Measurements from ENCODE around the gene IL33.

GRCh38 chr9:6229186-6229585 lies 13.6 kb downstream of the IL33 start:
- TF ChIP-seq, protein P1, sequence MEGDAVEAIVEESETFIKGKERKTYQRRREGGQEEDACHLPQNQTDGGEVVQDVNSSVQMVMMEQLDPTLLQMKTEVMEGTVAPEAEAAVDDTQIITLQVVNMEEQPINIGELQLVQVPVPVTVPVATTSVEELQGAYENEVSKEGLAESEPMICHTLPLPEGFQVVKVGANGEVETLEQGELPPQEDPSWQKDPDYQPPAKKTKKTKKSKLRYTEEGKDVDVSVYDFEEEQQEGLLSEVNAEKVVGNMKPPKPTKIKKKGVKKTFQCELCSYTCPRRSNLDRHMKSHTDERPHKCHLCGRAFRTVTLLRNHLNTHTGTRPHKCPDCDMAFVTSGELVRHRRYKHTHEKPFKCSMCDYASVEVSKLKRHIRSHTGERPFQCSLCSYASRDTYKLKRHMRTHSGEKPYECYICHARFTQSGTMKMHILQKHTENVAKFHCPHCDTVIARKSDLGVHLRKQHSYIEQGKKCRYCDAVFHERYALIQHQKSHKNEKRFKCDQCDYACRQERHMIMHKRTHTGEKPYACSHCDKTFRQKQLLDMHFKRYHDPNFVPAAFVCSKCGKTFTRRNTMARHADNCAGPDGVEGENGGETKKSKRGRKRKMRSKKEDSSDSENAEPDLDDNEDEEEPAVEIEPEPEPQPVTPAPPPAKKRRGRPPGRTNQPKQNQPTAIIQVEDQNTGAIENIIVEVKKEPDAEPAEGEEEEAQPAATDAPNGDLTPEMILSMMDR (IDR thresholded peaks at IDR 0.05 in 4 of 5, conservative IDR thresholded peaks at IDR 0.05 in 1 of 5), result no peak
- no peak for TF ChIP-seq POLR2A (IDR thresholded peaks at IDR 0.05)
